GM23248 (cell line): Measurements from ENCODE around the gene MARS1. TPM values are rescaled to one million over a fixed set of nuclear protein-coding genes. Genes with fewer than 3 reads are reported as not detected.

Experiments
- DNase-seq: peaks from one replicate; pipeline ENCODE4 v3.0.0-alpha.2; 2015
- H2AFZ ChIP-seq: fragments of 200-600 bp; sonication (generic); 2 replicates; pipeline ENCODE4 v1.6.1; 2016; ENCODE audit warnings: antibody characterized with exemption
- H3F3A ChIP-seq: fragments of 200-600 bp; sonication (generic); 2 replicates; pipeline ENCODE4 v1.6.1; 2016; ENCODE audit warnings: mild to moderate bottlenecking, antibody characterized with exemption, mixed run types; ENCODE audit not compliant: insufficient read depth
- H3K27ac ChIP-seq: fragments of 200-600 bp; sonication (generic); 2 replicates; pipeline ENCODE4 v1.5.1; 2016; ENCODE audit warnings: mild to moderate bottlenecking
- H3K27me3 ChIP-seq: fragments of 200-600 bp; sonication (generic); replicated peaks from 2 replicates; pipeline ENCODE4 v1.6.1; 2016; ENCODE audit warnings: mild to moderate bottlenecking; ENCODE audit not compliant: insufficient read depth
- H3K36me3 ChIP-seq: fragments of 200-600 bp; sonication (generic); 2 replicates; pipeline ENCODE4 v1.6.1; 2016; ENCODE audit warnings: low read depth, mild to moderate bottlenecking
- H3K4me1 ChIP-seq: fragments of 200-600 bp; sonication (generic); 2 replicates; pipeline ENCODE4 v1.6.1; 2016; ENCODE audit warnings: mild to moderate bottlenecking; ENCODE audit not compliant: insufficient read depth
- H3K4me2 ChIP-seq: fragments of 200-600 bp; sonication (generic); one replicate; pipeline ENCODE4 v1.6.1; 2016; ENCODE audit warnings: mild to moderate bottlenecking; ENCODE audit not compliant: unreplicated experiment
- H3K4me3 ChIP-seq: fragments of 200-600 bp; sonication (generic); 2 replicates; pipeline ENCODE4 v1.5.1; 2016; ENCODE audit warnings: mild to moderate bottlenecking
- H3K79me2 ChIP-seq: fragments of 200-600 bp; sonication (generic); 2 replicates; pipeline ENCODE4 v1.6.1; 2016; ENCODE audit warnings: mild to moderate bottlenecking; ENCODE audit not compliant: insufficient read depth
- H3K9ac ChIP-seq: fragments of 200-600 bp; sonication (generic); 2 replicates; pipeline ENCODE4 v1.6.1; 2016; ENCODE audit warnings: mild to moderate bottlenecking
- H3K9me2 ChIP-seq: fragments of 200-600 bp; sonication (generic); 2 replicates; pipeline ENCODE4 v1.6.1; 2016; ENCODE audit warnings: mixed run types, mild to moderate bottlenecking, moderate library complexity; ENCODE audit not compliant: insufficient read depth
- H3K9me3 ChIP-seq: fragments of 200-600 bp; sonication (generic); one replicate; pipeline ENCODE4 v1.6.1; 2017; ENCODE audit warnings: low read depth
- H4K20me1 ChIP-seq: fragments of 200-600 bp; sonication (generic); 2 replicates; pipeline ENCODE4 v1.6.0; 2016; ENCODE audit not compliant: insufficient read depth
- EZH2 ChIP-seq: fragments of 200-600 bp; sonication (generic); IDR thresholded peaks from 2 replicates; pipeline ENCODE4 v1.6.1; 2018; ENCODE audit warnings: antibody characterized with exemption, mild to moderate bottlenecking; ENCODE audit not compliant: insufficient read depth, poor library complexity, severe bottlenecking
- EZH2phosphoT487 ChIP-seq: fragments of 200-600 bp; sonication (generic); IDR thresholded peaks from 2 replicates; pipeline ENCODE4 v1.6.1; 2018; ENCODE audit warnings: antibody characterized with exemption, moderate library complexity, mild to moderate bottlenecking, low read depth; ENCODE audit not compliant: insufficient read depth
- WGBS, 2 experiments: methylation state at CpG; one replicate each; pipeline ENCODE4 v1.1.6; 2015 to 2017; ENCODE audit warnings: low lambda C conversion rate in 2 of 2, low coverage in 1 of 2; ENCODE audit errors: missing lambda C conversion rate in 2 of 2; 5-methylcytosine and 5-hydroxymethylcytosine counted together
- in situ Hi-C: fragments of 300-500 bp; cut with MboI; formaldehyde crosslinking; loops from 2 replicates; pipeline ENCODE4 v1.15.0; 2020
- polyA plus RNA-seq: library from polyadenylated mRNA; unstranded; fragments of >200 nt; fragmentation: Nextera tagmentation; extraction: Ambion mirVana; gene quantifications from 2 replicates; pipeline ENCODE4 v1.2.1, GENCODE V29; 2016
- total RNA-seq: library from RNA; depleted of rRNA; stranded (reverse); fragments of >200 nt; shearing (Covaris generic); gene quantifications from 2 replicates; pipeline ENCODE4 v1.2.3, GENCODE V29; 2014

The MARS1 gene
- total and polyA plus RNA-seq, 2 experiments from 2014 or later = 184 to 272 TPM

- H3K36me3 ChIP-seq = no peaks in the 10 kb centered on the region
- WGBS, 2 experiments = 65 to 68% methylated on average over 3 of the region's 3 CpGs
- no peak overlapping the region for H3K4me3 ChIP-seq
- H4K20me1 ChIP-seq = no peaks in the 10 kb centered on the region
- in situ Hi-C loops = no loop called here
- H3K9ac ChIP-seq = no peak overlapping the region
- H3K27me3 ChIP-seq = peaks cover 44% of the 10 kb centered on the region
- no peaks in the 10 kb centered on the region for H3K4me1 ChIP-seq
- no peak for TF ChIP-seq EZH2phosphoT487
- TF ChIP-seq EZH2 = no peak
- no peaks in the 10 kb centered on the region for H3K79me2 ChIP-seq
- H3K27ac ChIP-seq = no peak overlapping the region
- no peaks in the 10 kb centered on the region for H3F3A ChIP-seq
- no peak overlapping the region for H2AFZ ChIP-seq
- H3K9me2 ChIP-seq = no peaks in the 10 kb centered on the region
- no peak for DNase-seq
- H3K9me3 ChIP-seq = no peaks in the 10 kb centered on the region
- no peak overlapping the region for H3K4me2 ChIP-seq
These were observed 16.2 kb upstream of the MARS1 start for GRCh38 chr12:57471661-57472060.

- no peak for DNase-seq
- 79 to 82% methylated on average over 3 of the region's 3 CpGs for WGBS, 2 experiments
- H3K9ac ChIP-seq = no peak overlapping the region
- H2AFZ ChIP-seq = no peak overlapping the region
- H4K20me1 ChIP-seq = no peaks in the 10 kb centered on the region
- no peaks in the 10 kb centered on the region for H3K9me3 ChIP-seq
- H3K4me2 ChIP-seq = no peak overlapping the region
- H3K27me3 ChIP-seq = peaks cover 46% of the 10 kb centered on the region
- no peaks in the 10 kb centered on the region for H3F3A ChIP-seq
- no peaks in the 10 kb centered on the region for H3K36me3 ChIP-seq
- H3K27ac ChIP-seq = no peak overlapping the region
- TF ChIP-seq EZH2phosphoT487 (no peak), EZH2 (no peak)
- no peaks in the 10 kb centered on the region for H3K9me2 ChIP-seq
- no peaks in the 10 kb centered on the region for H3K79me2 ChIP-seq
- H3K4me3 ChIP-seq = no peak overlapping the region
- no peaks in the 10 kb centered on the region for H3K4me1 ChIP-seq
- in situ Hi-C loops = no loop called here
These were observed 15.5 kb upstream of the MARS1 start for GRCh38 chr12:57472391-57472790.

DNA sequence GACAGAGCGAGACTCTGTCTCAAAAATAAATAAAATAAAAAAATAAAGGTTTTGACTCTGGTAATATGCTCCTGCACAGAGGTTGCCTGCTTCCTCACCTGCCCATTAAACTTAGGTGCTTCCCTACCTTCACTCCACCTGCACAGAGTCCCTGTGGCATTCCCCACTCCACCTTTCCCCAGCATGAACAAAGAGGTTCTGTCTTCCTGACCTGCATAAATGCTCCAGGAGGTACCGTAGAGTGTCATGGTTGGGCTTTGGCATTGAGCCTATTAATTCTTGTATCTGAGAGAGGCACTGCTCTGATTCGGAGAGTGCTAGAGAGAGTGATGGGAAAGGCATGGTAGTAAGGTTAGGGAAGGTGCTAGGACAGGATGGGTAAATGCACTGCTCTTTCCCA, 14.5 kb upstream of the MARS1 start:
- H3K9ac ChIP-seq = no peak overlapping the region
- TF ChIP-seq EZH2phosphoT487 (no peak), EZH2 (no peak)
- no peaks in the 10 kb centered on the region for H3K9me2 ChIP-seq
- no peaks in the 10 kb centered on the region for H3K4me1 ChIP-seq
- H2AFZ ChIP-seq = no peak overlapping the region
- no peaks in the 10 kb centered on the region for H4K20me1 ChIP-seq
- no peaks in the 10 kb centered on the region for H3K9me3 ChIP-seq
- H3K27ac ChIP-seq = no peak overlapping the region
- no peaks in the 10 kb centered on the region for H3F3A ChIP-seq
- H3K79me2 ChIP-seq = no peaks in the 10 kb centered on the region
- no peak overlapping the region for H3K4me2 ChIP-seq
- H3K27me3 ChIP-seq = peaks cover 46% of the 10 kb centered on the region
- in situ Hi-C loops = no loop called here
- DNase-seq = no peak
- WGBS, 2 experiments = 24 to 29% methylated on average over 3 of the region's 3 CpGs
- no peak overlapping the region for H3K4me3 ChIP-seq
- H3K36me3 ChIP-seq = no peaks in the 10 kb centered on the region

DNA sequence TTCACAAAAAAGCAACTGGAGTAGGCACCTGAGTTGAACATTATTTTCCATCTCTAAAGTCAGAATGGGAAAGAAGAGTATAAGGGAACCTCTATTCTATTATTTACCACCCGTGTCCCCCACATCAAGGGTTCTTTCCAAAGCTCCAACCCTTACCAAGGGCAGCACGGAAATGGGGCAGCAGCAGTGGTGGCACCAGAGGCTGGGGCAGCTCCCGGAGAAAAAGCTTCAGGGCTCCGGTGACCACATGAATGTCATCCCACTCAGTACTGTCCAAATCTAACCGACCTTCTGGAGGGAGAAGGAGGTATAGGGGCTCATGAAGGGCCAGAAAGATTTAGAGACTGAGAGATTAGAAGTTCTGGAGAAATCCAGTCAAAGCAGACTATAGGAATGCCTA, 14.0 kb upstream of the MARS1 start:
- no peak overlapping the region for H3K4me3 ChIP-seq
- no peaks in the 10 kb centered on the region for H3K36me3 ChIP-seq
- in situ Hi-C loops = no loop called here
- H3K27me3 ChIP-seq = peaks cover 46% of the 10 kb centered on the region
- no peaks in the 10 kb centered on the region for H4K20me1 ChIP-seq
- H3K4me2 ChIP-seq = no peak overlapping the region
- 58 to 63% methylated on average over 5 of the region's 5 CpGs for WGBS, 2 experiments
- H2AFZ ChIP-seq = no peak overlapping the region
- no peaks in the 10 kb centered on the region for H3K4me1 ChIP-seq
- no peaks in the 10 kb centered on the region for H3K9me2 ChIP-seq
- H3K9me3 ChIP-seq = no peaks in the 10 kb centered on the region
- H3K27ac ChIP-seq = no peak overlapping the region
- H3K79me2 ChIP-seq = no peaks in the 10 kb centered on the region
- no peak for DNase-seq
- no peaks in the 10 kb centered on the region for H3F3A ChIP-seq
- no peak overlapping the region for H3K9ac ChIP-seq
- TF ChIP-seq EZH2phosphoT487 (no peak), EZH2 (no peak)

DNA sequence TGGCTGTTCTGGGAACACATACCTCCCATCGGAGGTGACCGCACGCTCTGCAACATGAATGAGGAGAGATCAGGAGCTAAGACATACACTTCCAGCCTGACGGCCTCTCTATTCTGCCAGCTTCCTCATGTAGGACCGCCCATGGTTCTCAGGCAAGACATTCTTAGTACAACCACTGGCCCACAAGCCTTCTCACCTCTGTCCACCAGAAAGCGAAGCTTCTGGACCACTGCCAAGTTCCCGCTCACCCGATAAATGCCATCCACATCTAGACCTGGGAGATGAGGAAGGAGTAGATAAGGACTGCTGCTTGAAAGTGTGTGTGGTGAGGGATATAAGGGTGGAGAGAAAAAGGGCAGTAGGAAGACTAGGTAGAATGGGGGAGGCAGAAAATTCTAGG, 13.4 kb upstream of the MARS1 start:
- Histone ChIP-seq H3K4me1 (no peaks in the 10 kb centered on the region), H3K4me2 (no peak overlapping the region), H3K27me3 (peaks cover 46% of the 10 kb centered on the region), H3K27ac (no peak overlapping the region), H3K4me3 (no peak overlapping the region), H3K79me2 (no peaks in the 10 kb centered on the region), H3K9me3 (no peaks in the 10 kb centered on the region), H3F3A (no peaks in the 10 kb centered on the region), H3K9ac (no peak overlapping the region), H3K9me2 (no peaks in the 10 kb centered on the region), H2AFZ (no peak overlapping the region), H4K20me1 (no peaks in the 10 kb centered on the region), H3K36me3 (no peaks in the 10 kb centered on the region)
- TF ChIP-seq EZH2phosphoT487 = no peak
- no peak for TF ChIP-seq EZH2
- in situ Hi-C loops = no loop called here
- no peak for DNase-seq
- WGBS, 2 experiments = 90 to 93% methylated on average over 8 of the region's 8 CpGs
